ENCODE measurements around the gene SORCS2. TPM values are rescaled to one million over a fixed set of nuclear protein-coding genes. Genes with fewer than 3 reads are reported as not detected.
A peak's percentile ranks its signal among the peaks of the same experiment; 100 is the strongest.

SORCS2 gene
- total RNA-seq, 1 experiment from 2014 or later, result 4.1 TPM

DNA sequence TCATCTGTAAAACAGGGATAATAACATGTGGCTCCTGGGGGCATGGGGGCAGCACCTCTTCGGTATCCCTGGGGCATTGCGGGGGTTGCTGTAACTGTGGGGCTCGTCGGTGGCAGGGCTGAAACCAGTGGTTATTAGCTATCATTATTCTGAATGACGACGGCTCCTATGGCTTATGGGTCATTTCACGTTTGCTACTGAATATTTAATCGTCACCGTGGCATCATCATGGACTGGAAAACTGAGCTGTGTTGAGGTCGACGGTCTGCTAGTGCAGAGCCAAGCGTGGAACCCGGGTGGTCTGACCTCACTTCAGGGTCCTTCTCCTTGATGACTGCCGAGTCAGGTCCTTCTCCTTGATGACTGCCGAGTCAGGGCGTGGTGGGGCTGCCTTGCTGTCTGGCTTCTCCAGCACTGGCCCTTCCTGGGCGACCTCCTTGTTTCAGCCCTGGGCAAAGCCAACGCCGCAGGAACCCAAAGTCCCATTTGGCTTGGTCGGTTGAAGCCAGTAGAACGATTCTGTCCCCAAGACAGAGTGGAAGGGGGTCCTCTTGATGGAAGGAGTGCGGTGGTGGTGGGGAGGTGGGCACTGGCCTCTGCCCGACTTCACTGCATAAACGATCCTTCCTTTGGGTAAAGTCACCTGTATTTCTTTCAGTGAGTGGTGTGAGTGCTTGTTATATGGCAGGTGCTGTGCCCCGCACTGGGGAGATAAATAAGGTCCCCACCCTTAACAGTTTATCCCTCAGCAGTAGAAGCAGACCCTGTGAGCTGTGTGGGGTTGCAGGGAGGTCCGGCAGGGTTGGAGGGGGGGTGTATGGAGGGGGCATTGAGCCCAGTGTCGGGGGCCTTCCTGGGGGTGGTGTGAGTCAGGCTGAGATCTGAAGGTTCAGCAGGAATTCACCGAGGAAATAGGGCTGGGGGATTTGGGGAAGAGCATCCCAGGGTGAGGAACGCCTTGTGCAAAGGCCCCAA, 201.6 kb downstream of the SORCS2 start:
- H3K4me1 ChIP-seq (ENCODE audit: insufficient read depth, low read length), result peaks cover 15% of the 10 kb centered on the region; the same call in 1 of the 2 replicates
- no peaks in the 10 kb centered on the region for H4K20me1 ChIP-seq (ENCODE audit: low read length)
- H3K9me2 ChIP-seq (replicated peaks; ENCODE audit: low read length), result no peaks in the 10 kb centered on the region
- intact Hi-C loops (cut with micrococcal nuclease), result no loop called here
- POLR2A ChIA-PET (ENCODE audit: unreplicated experiment), result interaction anchor here (0.7 kb wide), 1 partner anchor 58 kb away, joined by 3 read pairs; no protein-coding TSS in a partner anchor
- H3K27ac ChIP-seq (ENCODE audit: low read length), result no peak overlapping the region
- H3K9ac ChIP-seq (ENCODE audit: low read length), result no peak overlapping the region
- H3K27me3 ChIP-seq (ENCODE audit: low read length), result no peaks in the 10 kb centered on the region
- BruUV-seq (replicated peaks), result no TSS peak
- H3K79me2 ChIP-seq (ENCODE audit: low read length), result no peaks in the 10 kb centered on the region
- H3K4me3 ChIP-seq (ENCODE audit: low read length), result no peak overlapping the region
- H3K4me2 ChIP-seq (ENCODE audit: low read length), result peak overlapping the region; percentile 16; the same call in 1 of the 2 replicates
- CTCF ChIA-PET, result interaction anchor here (0.5 kb wide), 1 partner anchor 237 kb away, joined by 5 read pairs; no protein-coding TSS in a partner anchor
- ATAC-seq, result no peak
- no peak overlapping the region for H2AFZ ChIP-seq (ENCODE audit: low read length)
- TF ChIP-seq EZH2phosphoT487 (IDR thresholded peaks at IDR 0.05; ENCODE audit: borderline replicate concordance, low read length) (no peak), EZH2 (IDR thresholded peaks at IDR 0.05; ENCODE audit: low read length, unreplicated experiment) (no peak)
- TF ChIP-seq, protein P1, sequence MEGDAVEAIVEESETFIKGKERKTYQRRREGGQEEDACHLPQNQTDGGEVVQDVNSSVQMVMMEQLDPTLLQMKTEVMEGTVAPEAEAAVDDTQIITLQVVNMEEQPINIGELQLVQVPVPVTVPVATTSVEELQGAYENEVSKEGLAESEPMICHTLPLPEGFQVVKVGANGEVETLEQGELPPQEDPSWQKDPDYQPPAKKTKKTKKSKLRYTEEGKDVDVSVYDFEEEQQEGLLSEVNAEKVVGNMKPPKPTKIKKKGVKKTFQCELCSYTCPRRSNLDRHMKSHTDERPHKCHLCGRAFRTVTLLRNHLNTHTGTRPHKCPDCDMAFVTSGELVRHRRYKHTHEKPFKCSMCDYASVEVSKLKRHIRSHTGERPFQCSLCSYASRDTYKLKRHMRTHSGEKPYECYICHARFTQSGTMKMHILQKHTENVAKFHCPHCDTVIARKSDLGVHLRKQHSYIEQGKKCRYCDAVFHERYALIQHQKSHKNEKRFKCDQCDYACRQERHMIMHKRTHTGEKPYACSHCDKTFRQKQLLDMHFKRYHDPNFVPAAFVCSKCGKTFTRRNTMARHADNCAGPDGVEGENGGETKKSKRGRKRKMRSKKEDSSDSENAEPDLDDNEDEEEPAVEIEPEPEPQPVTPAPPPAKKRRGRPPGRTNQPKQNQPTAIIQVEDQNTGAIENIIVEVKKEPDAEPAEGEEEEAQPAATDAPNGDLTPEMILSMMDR (conservative IDR thresholded peaks at IDR 0.05; ENCODE audit: low read depth, low read length), result no peak
- no peaks in the 10 kb centered on the region for H3F3A ChIP-seq (ENCODE audit: low read length, unreplicated experiment)
- no peaks in the 10 kb centered on the region for H3K9me3 ChIP-seq (ENCODE audit: low read length)
- H3K36me3 ChIP-seq (ENCODE audit: low read depth, low read length), result no peaks in the 10 kb centered on the region
- no peak for DNase-seq

DNA sequence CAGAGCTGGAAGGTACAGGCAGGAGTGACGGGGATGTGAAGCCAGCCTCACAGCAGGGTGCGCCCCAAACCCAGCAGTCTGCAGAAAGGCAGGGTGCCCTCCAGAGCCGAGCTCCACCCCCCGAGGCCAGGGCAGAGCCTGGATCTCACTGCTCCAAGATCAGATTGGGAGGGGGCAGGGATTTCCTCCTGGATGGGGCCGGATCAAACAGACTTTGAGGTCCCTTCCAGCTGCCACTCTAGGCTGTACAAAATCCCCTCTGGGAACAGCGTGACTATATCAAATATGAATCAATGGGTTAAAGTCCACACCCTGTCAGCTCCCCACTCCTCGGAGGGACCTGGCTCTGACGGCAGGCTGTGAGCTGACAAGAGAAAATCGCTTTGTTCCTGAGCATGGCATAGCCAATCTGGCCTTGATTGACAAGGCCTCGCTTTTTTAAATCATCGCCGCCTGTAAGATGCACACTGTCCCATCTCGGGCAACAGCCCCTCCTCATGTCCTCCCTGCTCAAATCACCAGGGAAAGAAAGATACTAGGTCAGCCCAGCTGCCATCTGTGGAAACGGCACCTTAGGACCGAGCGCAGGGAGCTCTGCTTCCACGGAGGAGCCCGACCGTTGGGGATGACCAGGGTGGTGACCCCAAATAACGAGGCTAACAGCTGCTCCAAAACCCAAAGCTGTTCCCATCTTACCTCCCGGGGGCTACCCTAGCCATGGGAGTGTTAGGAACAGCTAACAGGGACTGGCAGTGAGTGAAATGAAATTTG, 202.5 kb downstream of the SORCS2 start:
- no peaks in the 10 kb centered on the region for H3K36me3 ChIP-seq (ENCODE audit: low read depth, low read length)
- no peak for ATAC-seq
- H3K27ac ChIP-seq (ENCODE audit: low read length), result no peak overlapping the region
- H3K9me3 ChIP-seq (ENCODE audit: low read length), result no peaks in the 10 kb centered on the region
- peaks cover 15% of the 10 kb centered on the region; the same call in 1 of the 2 replicates for H3K4me1 ChIP-seq (ENCODE audit: insufficient read depth, low read length)
- H4K20me1 ChIP-seq (ENCODE audit: low read length), result no peaks in the 10 kb centered on the region
- no peaks in the 10 kb centered on the region for H3K79me2 ChIP-seq (ENCODE audit: low read length)
- no peak overlapping the region for H3K9ac ChIP-seq (ENCODE audit: low read length)
- no peak overlapping the region for H2AFZ ChIP-seq (ENCODE audit: low read length)
- ChIA-PET CTCF (interaction anchor here (0.5 kb wide), 1 partner anchor 236 kb away, joined by 5 read pairs; no protein-coding TSS in a partner anchor), POLR2A (ENCODE audit: unreplicated experiment) (interaction anchor here (0.5 kb wide), 1 partner anchor 1134 kb away, joined by 18 read pairs; no protein-coding TSS in a partner anchor)
- H3K9me2 ChIP-seq (replicated peaks; ENCODE audit: low read length), result no peaks in the 10 kb centered on the region
- DNase-seq, result no peak
- no peaks in the 10 kb centered on the region for H3K27me3 ChIP-seq (ENCODE audit: low read length)
- TF ChIP-seq EZH2 (IDR thresholded peaks at IDR 0.05; ENCODE audit: low read length, unreplicated experiment) (no peak), EZH2phosphoT487 (IDR thresholded peaks at IDR 0.05; ENCODE audit: borderline replicate concordance, low read length) (no peak)
- TF ChIP-seq, protein P1 (conservative IDR thresholded peaks at IDR 0.05; ENCODE audit: low read depth, low read length), result no peak
- H3F3A ChIP-seq (ENCODE audit: low read length, unreplicated experiment), result no peaks in the 10 kb centered on the region
- BruUV-seq (replicated peaks), result no TSS peak
- no peak overlapping the region for H3K4me3 ChIP-seq (ENCODE audit: low read length)
- no peak overlapping the region for H3K4me2 ChIP-seq (ENCODE audit: low read length)
- intact Hi-C loops (cut with micrococcal nuclease), result no loop called here

Data from PC-3 (cell line).